H1 (cell line): ENCODE measurements around the gene ARHGAP6. TPM values are rescaled to one million over a fixed set of nuclear protein-coding genes. Genes with fewer than 3 reads are reported as not detected.

Experiments
- CBX8 ChIP-seq: fragments of 300-800, 300-1000 bp; sonication (generic); IDR thresholded peaks from 2 replicates; pipeline ENCODE4 v1.7.1; 2016; ENCODE audit warnings: low read depth, low read length, borderline replicate concordance
- EP300 ChIP-seq, 2 experiments: IDR thresholded peaks; 1 replicate in 1 of 2; 2 replicates in 1 of 2; pipeline ENCODE4 v1.6.1; 2011 to 2012; ENCODE audit warnings: low read depth in 2 of 2, low read length in 2 of 2, mild to moderate bottlenecking in 2 of 2, borderline replicate concordance in 1 of 2, inconsistent platforms in 1 of 2, moderate library complexity in 1 of 2
- KDM5A ChIP-seq: fragments of 200-600 bp; IDR thresholded peaks from 2 replicates; pipeline ENCODE4 v1.7.1; 2012; ENCODE audit warnings: mild to moderate bottlenecking, low read length, inconsistent platforms, mixed read lengths
- polyA plus RNA-seq, 7 experiments: library from polyadenylated mRNA; depleted of rRNA in 3 of 7; stranded (reverse) in 5 of 7; unstranded in 2 of 7; fragments of >200 nt in 5 of 7; fragments of 200-250 nt in 2 of 7; gene quantifications; 1 replicate in 5 of 7; 2 replicates in 1 of 7; 4 replicates in 1 of 7; pipeline versions ENCODE4 v1.2.1 to v1.2.3, GENCODE V29; 2011 to 2013; ENCODE audit warnings: missing spikeins in 2 of 7, mixed read lengths in 2 of 7
- total RNA-seq: library from RNA; stranded (reverse); fragmentation: NEBNext Ultra II Directional; extraction: Animal tissue kit (Norgen Biotek cat#: 25700); gene quantifications from 2 replicates; pipeline ENCODE4 v1.2.1, GENCODE V29; 2021

ARHGAP6 gene
- total and polyA plus RNA-seq, 2 of the 8 experiments (the other 6 are each of a cell fraction or from before 2014, with no cell fraction given), result 0.35 to 0.82 TPM

DNA sequence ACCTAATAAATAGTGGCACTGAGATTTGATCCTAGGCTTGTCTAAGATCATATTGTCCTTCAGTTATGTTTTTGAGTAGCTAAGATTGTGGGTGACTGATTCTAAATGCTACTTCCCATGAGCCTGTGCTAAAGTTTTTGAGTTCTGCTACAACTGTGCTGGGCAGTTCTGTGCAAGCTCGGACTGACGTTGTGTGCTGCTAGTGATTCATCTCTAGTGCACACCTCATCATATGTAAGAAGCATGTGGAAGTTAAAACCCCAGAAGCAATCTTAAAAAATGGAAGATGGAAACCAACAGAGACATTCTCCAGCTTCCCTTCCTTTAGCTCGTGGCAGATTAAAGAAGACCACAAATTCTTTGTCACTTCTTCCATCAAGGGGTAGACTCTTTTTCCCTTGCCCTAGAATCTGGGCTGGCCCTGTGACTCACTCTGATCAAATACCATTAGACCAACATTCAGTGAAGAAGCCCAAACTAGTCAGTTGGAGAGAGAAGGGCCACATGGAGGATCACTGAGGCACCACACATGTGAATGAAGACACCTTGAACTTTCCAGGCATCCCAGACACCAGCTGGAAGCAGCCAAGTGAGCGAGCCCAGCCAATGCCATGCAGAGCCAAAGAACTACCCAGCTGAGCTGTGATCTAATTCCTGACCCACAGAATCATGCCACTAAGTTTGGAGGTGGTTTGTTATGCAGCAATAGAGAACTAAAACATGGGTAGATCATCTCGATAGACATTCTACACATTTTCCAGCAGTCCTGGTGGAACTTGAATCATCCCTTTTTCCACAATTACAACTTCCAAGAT, 16.8 kb downstream of the ARHGAP6 start (continued):
- TF ChIP-seq EP300 (IDR thresholded peaks at IDR 0.05; ENCODE audit: borderline replicate concordance in 1 of 2, low read depth in 2 of 2, low read length in 2 of 2), result no peak
- no peak for TF ChIP-seq CBX8
- no peak for TF ChIP-seq KDM5A
